Immature natural killer cell (primary cell): ENCODE data around the gene RPL37A. TPM values are rescaled to one million over a fixed set of nuclear protein-coding genes. Genes with fewer than 3 reads are reported as not detected.

Experiments used
- DNase-seq, 3 donors: peaks; one replicate each; pipeline ENCODE4 v3.0.0; 2022; ENCODE audit warnings: mixed read lengths in 1 of 3
- H3K27ac Mint-ChIP-seq, 6 donors: one replicate each; pipeline ENCODE4 v1.8.0; 2020; ENCODE audit warnings: mixed read lengths in 6 of 6, mild to moderate bottlenecking in 5 of 6, inconsistent platforms in 4 of 6, moderate library complexity in 3 of 6
- H3K27me3 Mint-ChIP-seq, 3 donors: one replicate each; pipeline ENCODE4 v1.8.0; 2020 to 2021; ENCODE audit warnings: low read depth in 3 of 3, mild to moderate bottlenecking in 3 of 3, mixed read lengths in 3 of 3, moderate library complexity in 3 of 3, inconsistent platforms in 1 of 3
- H3K36me3 Mint-ChIP-seq, 3 donors: one replicate each; pipeline ENCODE4 v1.8.0; 2020; ENCODE audit warnings: mixed read lengths in 3 of 3, inconsistent platforms in 2 of 3, mild to moderate bottlenecking in 2 of 3
- H3K4me1 Mint-ChIP-seq, 2 donors: one replicate each; pipeline ENCODE4 v1.8.0; 2020; ENCODE audit warnings: inconsistent platforms in 2 of 2, mild to moderate bottlenecking in 2 of 2, mixed read lengths in 2 of 2, moderate library complexity in 1 of 2
- H3K4me3 Mint-ChIP-seq, 5 donors: one replicate each; pipeline ENCODE4 v1.8.0; 2020; ENCODE audit warnings: mild to moderate bottlenecking in 5 of 5, mixed read lengths in 5 of 5, inconsistent platforms in 3 of 5, moderate library complexity in 3 of 5
- H3K9me3 Mint-ChIP-seq, 6 donors: one replicate each; pipeline ENCODE4 v1.8.0; 2020; ENCODE audit warnings: mild to moderate bottlenecking in 6 of 6, mixed read lengths in 6 of 6, inconsistent platforms in 4 of 6, moderate library complexity in 3 of 6
- polyA plus RNA-seq, 3 donors: library from polyadenylated mRNA; unstranded; fragments of 300-500 nt; fragmentation: Illumina TruSeq; gene quantifications; one replicate each; pipeline ENCODE4 v1.2.3, GENCODE V29; 2021

Gene RPL37A
- polyA plus RNA-seq, 3 donors from 2014 or later: 866 to 2,929 (median 2,010) TPM

- Mint-ChIP-seq H3K4me3 (no peak overlapping the region), H3K27me3 (peaks cover 0 to 1% (median 0%) of the 10 kb centered on the region in 3 donors), H3K27ac (no peak overlapping the region), H3K36me3 (peaks cover 20 to 36% (median 25%) of the 10 kb centered on the region in 3 donors), H3K9me3 (no peaks in the 10 kb centered on the region), H3K4me1 (peaks cover 8 to 12% of the 10 kb centered on the region in 2 donors)
- no peak for DNase-seq
These were observed 21.2 kb upstream of the RPL37A start for GRCh38 chr2:216477283-216478035.

DNA sequence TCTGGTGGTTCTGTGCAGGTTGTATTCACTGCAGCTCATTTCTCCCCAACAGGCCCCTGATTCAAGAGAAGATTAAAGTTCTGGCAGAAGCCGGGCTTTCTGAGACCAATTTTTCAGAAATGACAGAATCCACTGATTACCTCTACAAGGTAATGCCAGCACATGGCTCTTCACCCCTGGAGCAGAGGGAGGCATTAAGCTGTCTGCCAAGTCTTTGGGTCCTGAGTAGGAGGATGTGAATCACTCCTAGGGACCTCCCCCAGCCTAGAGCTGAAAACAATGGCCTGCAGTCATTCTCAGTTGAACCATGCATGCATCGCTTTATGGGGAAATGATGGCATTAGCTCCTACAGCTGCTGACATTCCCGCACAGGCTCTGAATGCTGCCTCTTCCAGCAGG is 20.5 kb upstream of the RPL37A start:
- Mint-ChIP-seq H3K36me3 (peaks cover 23 to 42% (median 27%) of the 10 kb centered on the region in 3 donors), H3K4me3 (no peak overlapping the region), H3K4me1 (peaks cover 8 to 12% of the 10 kb centered on the region in 2 donors), H3K27ac (no peak overlapping the region), H3K27me3 (peaks cover 0 to 1% (median 0%) of the 10 kb centered on the region in 3 donors), H3K9me3 (no peaks in the 10 kb centered on the region)
- DNase-seq: no peak

- H3K27ac Mint-ChIP-seq: no peak overlapping the region
- peaks cover 8 to 12% of the 10 kb centered on the region in 2 donors for H3K4me1 Mint-ChIP-seq
- H3K36me3 Mint-ChIP-seq: peaks cover 23 to 46% (median 27%) of the 10 kb centered on the region in 3 donors
- no peak overlapping the region for H3K4me3 Mint-ChIP-seq
- H3K9me3 Mint-ChIP-seq: no peaks in the 10 kb centered on the region
- H3K27me3 Mint-ChIP-seq: peaks cover 0 to 1% (median 0%) of the 10 kb centered on the region in 3 donors
- no peak for DNase-seq
These were observed 19.9 kb upstream of the RPL37A start for GRCh38 chr2:216478791-216479190.

DNA sequence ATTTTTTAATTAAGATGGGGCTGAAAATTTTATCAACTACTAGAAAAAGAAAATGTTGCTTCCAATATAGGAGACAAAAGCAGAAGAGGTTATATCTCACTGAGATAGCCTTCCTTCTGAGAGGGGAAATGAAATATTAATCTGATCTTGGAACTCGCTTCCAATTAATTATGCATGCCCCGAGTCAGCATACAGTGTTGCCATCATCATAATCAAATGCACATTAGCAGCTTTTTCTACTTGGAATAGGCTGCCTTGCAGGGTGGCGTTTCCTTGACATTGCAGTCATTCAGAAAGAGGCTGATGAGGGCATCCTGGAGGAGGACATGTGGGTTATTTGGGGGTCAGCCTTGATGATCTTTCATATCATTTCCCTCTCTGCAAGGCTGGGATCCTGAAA is 18.4 kb upstream of the RPL37A start:
- Mint-ChIP-seq H3K27ac (no peak overlapping the region), H3K36me3 (peaks cover 23 to 45% (median 27%) of the 10 kb centered on the region in 3 donors), H3K27me3 (peaks cover 0 to 1% (median 0%) of the 10 kb centered on the region in 3 donors), H3K4me1 (peaks cover 5% of the 10 kb centered on the region in 2 donors), H3K9me3 (no peaks in the 10 kb centered on the region), H3K4me3 (no peak overlapping the region)
- no peak for DNase-seq

DNA sequence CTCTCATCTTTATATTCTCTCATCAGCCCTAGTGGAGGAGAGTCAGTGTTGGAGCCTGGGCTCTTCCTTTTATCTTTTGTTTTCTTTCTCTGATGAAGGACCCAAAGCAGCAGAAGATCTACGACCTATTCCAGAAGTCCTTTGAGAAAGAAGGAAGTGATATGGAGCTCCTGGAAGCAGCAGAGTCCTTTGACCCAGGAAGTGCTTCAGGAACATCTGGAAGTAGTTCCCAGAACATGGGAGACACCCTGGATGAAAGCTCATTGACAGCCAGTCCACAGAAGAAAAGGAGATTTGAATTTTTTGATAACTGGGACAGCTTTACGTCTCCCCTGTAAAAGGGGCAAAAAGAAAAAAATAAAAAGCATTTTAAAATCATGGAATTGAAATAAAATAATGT is 16.0 kb upstream of the RPL37A start:
- no peak for DNase-seq
- Mint-ChIP-seq H3K4me3 (no peak overlapping the region), H3K27ac (peak overlapping the region in 2 of 6 donors; percentile 8 to 23), H3K4me1 (no peaks in the 10 kb centered on the region), H3K36me3 (peaks cover 18 to 35% (median 23%) of the 10 kb centered on the region in 3 donors), H3K9me3 (no peaks in the 10 kb centered on the region), H3K27me3 (peaks cover 0 to 1% (median 0%) of the 10 kb centered on the region in 3 donors)

DNA sequence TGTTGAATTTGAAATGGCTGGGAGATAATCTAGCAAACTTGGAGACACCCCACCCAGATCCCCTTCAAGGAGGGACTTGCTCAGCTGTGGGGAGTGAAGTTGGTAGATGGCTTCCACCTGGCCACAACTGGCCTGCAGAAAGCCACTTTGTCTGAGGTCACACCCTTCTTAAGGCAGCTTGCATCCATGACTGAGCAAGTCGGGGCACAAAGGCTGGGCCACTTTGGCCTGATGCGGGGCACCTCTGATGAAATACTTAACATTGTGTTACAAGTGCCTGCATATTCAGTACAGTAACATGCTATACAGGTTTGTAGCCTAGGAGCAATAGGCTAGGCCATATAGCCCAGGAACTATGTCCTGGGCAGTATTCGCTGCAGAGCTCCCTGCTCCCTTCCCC is 13.4 kb upstream of the RPL37A start:
- peaks cover 13 to 21% (median 14%) of the 10 kb centered on the region in 3 donors for H3K36me3 Mint-ChIP-seq
- no peak for DNase-seq
- H3K27me3 Mint-ChIP-seq: peaks cover 0 to 1% (median 0%) of the 10 kb centered on the region in 3 donors
- H3K4me3 Mint-ChIP-seq: no peak overlapping the region
- H3K9me3 Mint-ChIP-seq: no peaks in the 10 kb centered on the region
- H3K4me1 Mint-ChIP-seq: no peaks in the 10 kb centered on the region
- no peak overlapping the region for H3K27ac Mint-ChIP-seq

- peaks cover 0 to 1% (median 0%) of the 10 kb centered on the region in 3 donors for H3K27me3 Mint-ChIP-seq
- no peak overlapping the region for H3K4me3 Mint-ChIP-seq
- H3K27ac Mint-ChIP-seq: peak overlapping the region in 1 of 6 donors; percentile 79
- no peak for DNase-seq
- H3K4me1 Mint-ChIP-seq: no peaks in the 10 kb centered on the region
- H3K36me3 Mint-ChIP-seq: peaks cover 8 to 16% (median 10%) of the 10 kb centered on the region in 3 donors
- no peaks in the 10 kb centered on the region for H3K9me3 Mint-ChIP-seq
These were observed 12.9 kb upstream of the RPL37A start for GRCh38 chr2:216485745-216486144.

- H3K4me3 Mint-ChIP-seq: no peak overlapping the region
- H3K27me3 Mint-ChIP-seq: peaks cover 0 to 1% (median 0%) of the 10 kb centered on the region in 3 donors
- peaks cover 5 to 13% (median 6%) of the 10 kb centered on the region in 3 donors for H3K36me3 Mint-ChIP-seq
- no peak for DNase-seq
- peaks cover 0 to 2% (median 0%) of the 10 kb centered on the region in 6 donors for H3K9me3 Mint-ChIP-seq
- H3K27ac Mint-ChIP-seq: no peak overlapping the region
- H3K4me1 Mint-ChIP-seq: no peaks in the 10 kb centered on the region
These were observed 12.4 kb upstream of the RPL37A start for GRCh38 chr2:216486271-216486670.

- no peak for DNase-seq
These were observed 11.9 kb upstream of the RPL37A start for GRCh38 chr2:216486708-216487107.

DNA sequence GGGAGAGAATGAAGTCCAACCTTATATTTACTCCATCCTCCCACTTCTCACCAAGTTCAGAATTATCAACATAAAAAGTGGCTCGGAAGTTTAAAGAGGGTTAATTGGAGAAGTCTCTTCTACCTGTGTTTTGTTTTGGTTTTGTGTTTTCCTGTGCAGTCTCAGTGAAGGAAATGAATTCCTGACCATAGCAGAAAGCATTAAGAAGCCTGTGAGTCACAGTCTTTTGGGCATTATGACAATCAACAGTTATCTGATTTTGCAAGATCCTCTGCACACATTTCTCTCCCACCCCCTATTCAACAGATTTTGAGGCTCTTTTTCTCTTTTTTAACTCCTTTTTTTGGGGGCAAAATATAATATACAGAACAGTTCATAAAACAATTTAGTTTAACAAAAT is 8.6 kb upstream of the RPL37A start:
- Mint-ChIP-seq H3K9me3 (peaks cover 0 to 2% (median 0%) of the 10 kb centered on the region in 6 donors), H3K4me3 (no peak overlapping the region), H3K27ac (no peak overlapping the region), H3K4me1 (no peaks in the 10 kb centered on the region), H3K27me3 (peaks cover 0 to 2% (median 0%) of the 10 kb centered on the region in 3 donors), H3K36me3 (peaks cover 0 to 4% (median 0%) of the 10 kb centered on the region in 3 donors)
- DNase-seq: no peak

More at GRCh38 chr2:216486708-216487107, 11.9 kb upstream of the RPL37A start:
- H3K9me3 Mint-ChIP-seq: peaks cover 0 to 2% (median 0%) of the 10 kb centered on the region in 6 donors
- peaks cover 5 to 13% (median 6%) of the 10 kb centered on the region in 3 donors for H3K36me3 Mint-ChIP-seq
- H3K4me3 Mint-ChIP-seq: no peak overlapping the region
- H3K27ac Mint-ChIP-seq: no peak overlapping the region
- no peaks in the 10 kb centered on the region for H3K4me1 Mint-ChIP-seq
- H3K27me3 Mint-ChIP-seq: peaks cover 0 to 1% (median 0%) of the 10 kb centered on the region in 3 donors

- Mint-ChIP-seq H3K27me3 (peaks cover 0 to 2% (median 2%) of the 10 kb centered on the region in 3 donors), H3K4me3 (no peak overlapping the region), H3K36me3 (peaks cover 0 to 4% (median 0%) of the 10 kb centered on the region in 3 donors), H3K27ac (no peak overlapping the region), H3K9me3 (peaks cover 0 to 2% (median 0%) of the 10 kb centered on the region in 6 donors), H3K4me1 (no peaks in the 10 kb centered on the region)
- no peak for DNase-seq
These were observed 6.6 kb upstream of the RPL37A start for GRCh38 chr2:216491793-216492596.

DNA sequence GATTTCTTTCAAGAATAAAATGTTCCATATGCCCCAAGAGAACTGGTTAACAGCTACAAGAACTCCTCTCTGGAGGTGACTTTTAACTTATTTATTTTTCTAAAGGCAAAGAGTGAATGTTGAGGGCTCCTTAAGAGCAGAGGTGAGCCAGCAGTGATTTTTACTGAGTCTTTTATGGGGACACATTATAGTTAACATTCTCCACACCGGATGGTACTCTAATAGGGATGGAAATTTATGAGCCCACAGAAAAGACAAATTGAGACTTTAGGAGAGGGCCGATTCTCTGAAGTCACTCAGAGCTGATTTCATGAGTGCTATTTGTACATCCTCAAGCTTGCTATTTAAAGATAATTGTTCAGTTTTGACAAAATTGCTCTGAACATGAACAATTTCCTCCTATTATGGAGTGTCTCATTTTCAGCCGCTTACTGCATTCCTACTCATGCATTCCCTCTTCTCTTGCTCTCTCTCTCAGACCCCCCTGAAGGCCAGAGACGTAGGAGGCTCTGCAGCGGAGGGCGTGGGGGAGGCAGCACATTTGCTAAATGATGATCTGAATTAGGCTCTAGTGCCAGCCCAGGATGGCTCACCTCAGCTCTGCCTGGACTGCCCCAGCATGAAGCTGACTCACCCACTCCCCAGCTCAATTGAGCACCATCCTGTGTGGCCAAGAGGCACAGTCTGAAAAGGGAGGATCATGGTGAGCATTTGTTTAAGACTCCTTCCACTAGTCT is 5.9 kb upstream of the RPL37A start:
- Mint-ChIP-seq H3K4me1 (peaks cover 6% of the 10 kb centered on the region in 2 donors), H3K9me3 (peaks cover 0 to 2% (median 0%) of the 10 kb centered on the region in 6 donors), H3K27me3 (peaks cover 0 to 2% (median 2%) of the 10 kb centered on the region in 3 donors), H3K4me3 (no peak overlapping the region), H3K27ac (no peak overlapping the region), H3K36me3 (peaks cover 0 to 4% (median 0%) of the 10 kb centered on the region in 3 donors)
- no peak for DNase-seq

- peak overlapping the region in 2 of 6 donors; percentile 25 to 29 for H3K27ac Mint-ChIP-seq
- peaks cover 0 to 4% (median 0%) of the 10 kb centered on the region in 3 donors for H3K36me3 Mint-ChIP-seq
- H3K4me3 Mint-ChIP-seq: no peak overlapping the region
- H3K27me3 Mint-ChIP-seq: peaks cover 0 to 2% (median 2%) of the 10 kb centered on the region in 3 donors
- peaks cover 11 to 12% of the 10 kb centered on the region in 2 donors for H3K4me1 Mint-ChIP-seq
- H3K9me3 Mint-ChIP-seq: peaks cover 0 to 2% (median 0%) of the 10 kb centered on the region in 6 donors
- DNase-seq: no peak
These were observed 5.3 kb upstream of the RPL37A start for GRCh38 chr2:216493334-216493685.
